GM23248 (cell line): ENCODE results near the gene FKBP9. TPM values are rescaled to one million over a fixed set of nuclear protein-coding genes. Genes with fewer than 3 reads are reported as not detected.
A peak's percentile ranks its signal among the peaks of the same experiment; 100 is the strongest.

Experiments used
- DNase-seq: peaks from one replicate; pipeline ENCODE4 v3.0.0-alpha.2; 2015
- H2AFZ ChIP-seq: fragments of 200-600 bp; sonication (generic); 2 replicates; pipeline ENCODE4 v1.6.1; 2016; ENCODE audit warnings: antibody characterized with exemption
- H3F3A ChIP-seq: fragments of 200-600 bp; sonication (generic); 2 replicates; pipeline ENCODE4 v1.6.1; 2016; ENCODE audit warnings: mild to moderate bottlenecking, antibody characterized with exemption, mixed run types; ENCODE audit not compliant: insufficient read depth
- H3K27ac ChIP-seq: fragments of 200-600 bp; sonication (generic); 2 replicates; pipeline ENCODE4 v1.5.1; 2016; ENCODE audit warnings: mild to moderate bottlenecking
- H3K27me3 ChIP-seq: fragments of 200-600 bp; sonication (generic); replicated peaks from 2 replicates; pipeline ENCODE4 v1.6.1; 2016; ENCODE audit warnings: mild to moderate bottlenecking; ENCODE audit not compliant: insufficient read depth
- H3K36me3 ChIP-seq: fragments of 200-600 bp; sonication (generic); 2 replicates; pipeline ENCODE4 v1.6.1; 2016; ENCODE audit warnings: low read depth, mild to moderate bottlenecking
- H3K4me1 ChIP-seq: fragments of 200-600 bp; sonication (generic); 2 replicates; pipeline ENCODE4 v1.6.1; 2016; ENCODE audit warnings: mild to moderate bottlenecking; ENCODE audit not compliant: insufficient read depth
- H3K4me2 ChIP-seq: fragments of 200-600 bp; sonication (generic); one replicate; pipeline ENCODE4 v1.6.1; 2016; ENCODE audit warnings: mild to moderate bottlenecking; ENCODE audit not compliant: unreplicated experiment
- H3K4me3 ChIP-seq: fragments of 200-600 bp; sonication (generic); 2 replicates; pipeline ENCODE4 v1.5.1; 2016; ENCODE audit warnings: mild to moderate bottlenecking
- H3K79me2 ChIP-seq: fragments of 200-600 bp; sonication (generic); 2 replicates; pipeline ENCODE4 v1.6.1; 2016; ENCODE audit warnings: mild to moderate bottlenecking; ENCODE audit not compliant: insufficient read depth
- H3K9ac ChIP-seq: fragments of 200-600 bp; sonication (generic); 2 replicates; pipeline ENCODE4 v1.6.1; 2016; ENCODE audit warnings: mild to moderate bottlenecking
- H3K9me2 ChIP-seq: fragments of 200-600 bp; sonication (generic); 2 replicates; pipeline ENCODE4 v1.6.1; 2016; ENCODE audit warnings: mixed run types, mild to moderate bottlenecking, moderate library complexity; ENCODE audit not compliant: insufficient read depth
- H3K9me3 ChIP-seq: fragments of 200-600 bp; sonication (generic); one replicate; pipeline ENCODE4 v1.6.1; 2017; ENCODE audit warnings: low read depth
- H4K20me1 ChIP-seq: fragments of 200-600 bp; sonication (generic); 2 replicates; pipeline ENCODE4 v1.6.0; 2016; ENCODE audit not compliant: insufficient read depth
- EZH2 ChIP-seq: fragments of 200-600 bp; sonication (generic); IDR thresholded peaks from 2 replicates; pipeline ENCODE4 v1.6.1; 2018; ENCODE audit warnings: antibody characterized with exemption, mild to moderate bottlenecking; ENCODE audit not compliant: insufficient read depth, poor library complexity, severe bottlenecking
- EZH2phosphoT487 ChIP-seq: fragments of 200-600 bp; sonication (generic); IDR thresholded peaks from 2 replicates; pipeline ENCODE4 v1.6.1; 2018; ENCODE audit warnings: antibody characterized with exemption, moderate library complexity, mild to moderate bottlenecking, low read depth; ENCODE audit not compliant: insufficient read depth
- WGBS, 2 experiments: methylation state at CpG; one replicate each; pipeline ENCODE4 v1.1.6; 2015 to 2017; ENCODE audit warnings: low lambda C conversion rate in 2 of 2, low coverage in 1 of 2; ENCODE audit errors: missing lambda C conversion rate in 2 of 2; 5-methylcytosine and 5-hydroxymethylcytosine counted together
- in situ Hi-C: fragments of 300-500 bp; cut with MboI; formaldehyde crosslinking; loops from 2 replicates; pipeline ENCODE4 v1.15.0; 2020
- polyA plus RNA-seq: library from polyadenylated mRNA; unstranded; fragments of >200 nt; fragmentation: Nextera tagmentation; extraction: Ambion mirVana; gene quantifications from 2 replicates; pipeline ENCODE4 v1.2.1, GENCODE V29; 2016
- total RNA-seq: library from RNA; depleted of rRNA; stranded (reverse); fragments of >200 nt; shearing (Covaris generic); gene quantifications from 2 replicates; pipeline ENCODE4 v1.2.3, GENCODE V29; 2014

FKBP9 gene
- total and polyA plus RNA-seq, 2 experiments from 2014 or later: 350 to 556 TPM

GRCh38 chr7:33039257-33039902, 82.1 kb downstream of the FKBP9 start:
- H3K4me1 ChIP-seq: peaks cover 49% of the 10 kb centered on the region
- DNase-seq: peak; percentile 66
- WGBS, 2 experiments: 13 to 15% methylated on average over 5 of the region's 5 CpGs
- peak overlapping the region; percentile 40 for H3K27ac ChIP-seq
- H3K4me2 ChIP-seq: peak overlapping the region; percentile 100
- no peaks in the 10 kb centered on the region for H3K9me2 ChIP-seq
- H3K4me3 ChIP-seq: peak overlapping the region; percentile 81
- no peaks in the 10 kb centered on the region for H3K36me3 ChIP-seq
- no peaks in the 10 kb centered on the region for H3K9me3 ChIP-seq
- in situ Hi-C loops: no loop called here
- H2AFZ ChIP-seq: peak overlapping the region; percentile 62
- no peaks in the 10 kb centered on the region for H3K27me3 ChIP-seq
- TF ChIP-seq EZH2phosphoT487: no peak
- no peak for TF ChIP-seq EZH2
- H3K79me2 ChIP-seq: peaks cover 93% of the 10 kb centered on the region
- H3F3A ChIP-seq: peaks cover 17% of the 10 kb centered on the region
- no peaks in the 10 kb centered on the region for H4K20me1 ChIP-seq
- H3K9ac ChIP-seq: peak overlapping the region; percentile 80

GRCh38 chr7:33039903-33040292, 82.7 kb downstream of the FKBP9 start:
- Histone ChIP-seq H4K20me1 (no peaks in the 10 kb centered on the region), H3K9me3 (no peaks in the 10 kb centered on the region), H3K27me3 (no peaks in the 10 kb centered on the region), H3F3A (peaks cover 16% of the 10 kb centered on the region), H3K4me2 (peak overlapping the region; percentile 100), H3K9me2 (no peaks in the 10 kb centered on the region), H3K4me1 (peaks cover 49% of the 10 kb centered on the region), H2AFZ (peak overlapping the region; percentile 62), H3K9ac (peak overlapping the region; percentile 80), H3K4me3 (peak overlapping the region; percentile 81), H3K36me3 (no peaks in the 10 kb centered on the region), H3K27ac (peak overlapping the region; percentile 40), H3K79me2 (peaks cover 98% of the 10 kb centered on the region)
- 0 to 5% methylated on average over 1 of the region's 1 CpG for WGBS, 2 experiments
- TF ChIP-seq EZH2 (no peak), EZH2phosphoT487 (no peak)
- peak; percentile 30 for DNase-seq
- in situ Hi-C loops: no loop called here

DNA sequence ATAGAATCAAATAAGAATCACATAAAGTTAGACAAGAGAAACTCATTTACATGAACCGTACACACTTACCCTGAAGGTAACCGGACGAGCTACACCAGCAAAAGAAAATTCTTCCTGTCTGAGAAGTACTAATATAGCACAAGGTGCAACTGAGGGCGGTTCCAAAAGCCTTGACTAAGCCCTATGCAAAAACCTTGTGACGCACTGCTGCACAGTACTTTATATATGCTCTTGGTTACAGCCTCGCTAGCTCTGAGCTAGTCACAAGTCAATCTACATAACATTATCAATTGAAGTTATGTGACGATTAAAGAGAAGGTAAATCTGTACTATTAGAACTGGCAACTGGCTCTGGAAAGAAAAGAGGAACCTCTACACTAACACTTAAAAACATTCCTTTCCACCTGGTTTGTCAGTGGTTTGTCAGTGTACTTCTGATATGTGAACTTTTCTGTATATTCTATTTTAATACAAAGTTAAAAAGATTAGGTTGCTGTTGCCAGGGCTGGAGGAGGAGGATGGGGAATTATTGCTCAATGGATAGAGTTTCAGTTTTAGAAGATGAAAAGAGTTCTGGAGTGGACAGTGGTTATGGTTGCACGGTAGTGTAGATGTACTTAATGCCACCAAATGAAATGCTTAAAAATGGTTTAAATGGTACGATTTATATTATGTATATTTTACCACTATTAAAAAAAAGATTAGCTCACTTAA, 83.7 kb downstream of the FKBP9 start:
- Histone ChIP-seq H3K79me2 (peaks cover 100% of the 10 kb centered on the region), H3K9ac (0 out of 2 replicates have a peak overlapping the region, but pooled peaks have one; percentile 10), H3F3A (peaks cover 12% of the 10 kb centered on the region; the same call in 1 of the 2 replicates), H3K9me2 (no peaks in the 10 kb centered on the region), H3K9me3 (no peaks in the 10 kb centered on the region), H2AFZ (no peak overlapping the region), H3K4me3 (peak overlapping the region; percentile 28), H3K27me3 (no peaks in the 10 kb centered on the region), H3K36me3 (no peaks in the 10 kb centered on the region), H3K4me2 (peak overlapping the region; percentile 100), H3K27ac (peak overlapping the region; percentile 16), H3K4me1 (peaks cover 50% of the 10 kb centered on the region), H4K20me1 (no peaks in the 10 kb centered on the region)
- in situ Hi-C loops: no loop called here
- TF ChIP-seq EZH2 (no peak), EZH2phosphoT487 (no peak)
- 70 to 73% methylated on average over 9 of the region's 9 CpGs for WGBS, 2 experiments
- DNase-seq: peak; percentile 54

GRCh38 chr7:33041631-33042428, 84.6 kb downstream of the FKBP9 start:
- TF ChIP-seq EZH2 (no peak), EZH2phosphoT487 (no peak)

More at GRCh38 chr7:33041631-33042428, 84.6 kb downstream of the FKBP9 start:
- peak overlapping the region; percentile 100 for H3K4me2 ChIP-seq
- 80 to 82% methylated on average over 8 of the region's 8 CpGs for WGBS, 2 experiments
- H3K9ac ChIP-seq: no peak overlapping the region
- H3K79me2 ChIP-seq: peaks cover 100% of the 10 kb centered on the region
- peaks cover 50% of the 10 kb centered on the region for H3K4me1 ChIP-seq
- no peaks in the 10 kb centered on the region for H3K36me3 ChIP-seq
- no peaks in the 10 kb centered on the region for H3K27me3 ChIP-seq
- H3K9me2 ChIP-seq: no peaks in the 10 kb centered on the region
- H3K9me3 ChIP-seq: no peaks in the 10 kb centered on the region
- H3F3A ChIP-seq: peaks cover 12% of the 10 kb centered on the region; the same call in 1 of the 2 replicates
- H4K20me1 ChIP-seq: no peaks in the 10 kb centered on the region
- in situ Hi-C loops: no loop called here
- 0 out of 2 replicates have a peak overlapping the region, but pooled peaks have one; percentile 28 for H3K4me3 ChIP-seq
- no peak overlapping the region for H2AFZ ChIP-seq
- H3K27ac ChIP-seq: no peak overlapping the region
- no peak for DNase-seq
